ENCODE measurements around the gene SDHB.

The SDHB gene

DNA sequence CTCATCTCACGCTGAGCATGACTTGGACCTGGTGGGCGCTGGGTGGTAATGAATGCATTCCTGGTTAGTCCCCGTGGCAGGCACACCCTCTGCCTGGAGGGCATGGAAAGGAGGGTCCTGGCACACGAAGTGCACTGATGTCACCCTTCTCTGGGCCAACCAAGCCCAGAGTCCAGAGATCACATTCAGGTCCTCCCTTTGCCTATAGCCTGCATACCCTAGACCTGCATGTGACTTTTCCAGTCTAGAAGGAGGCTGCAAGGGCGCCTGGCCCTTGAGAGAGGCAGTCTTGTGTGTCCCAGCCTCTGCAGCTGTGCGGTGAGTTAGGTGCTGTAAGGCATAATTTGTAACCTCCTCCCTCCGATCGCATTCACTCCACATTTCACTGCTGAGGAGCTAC is 43.3 kb upstream of the SDHB start:
- no peak for TF ChIP-seq CTCF (conservative IDR thresholded peaks at IDR 0.05; ENCODE audit: control insufficient read depth, insufficient read depth, low read depth, low read length)
- DNase-seq (ENCODE audit: low read depth), result no peak
- no peak overlapping the region for H3K4me3 ChIP-seq (ENCODE audit: control insufficient read depth, low read depth, low read length)

- DNase-seq (ENCODE audit: low read depth), result no peak
- H3K4me3 ChIP-seq (ENCODE audit: control insufficient read depth, low read depth, low read length), result no peak overlapping the region
- TF ChIP-seq CTCF (conservative IDR thresholded peaks at IDR 0.05; ENCODE audit: control insufficient read depth, insufficient read depth, low read depth, low read length), result no peak
These were observed 42.8 kb upstream of the SDHB start for GRCh38 chr1:17096584-17096983.

DNA sequence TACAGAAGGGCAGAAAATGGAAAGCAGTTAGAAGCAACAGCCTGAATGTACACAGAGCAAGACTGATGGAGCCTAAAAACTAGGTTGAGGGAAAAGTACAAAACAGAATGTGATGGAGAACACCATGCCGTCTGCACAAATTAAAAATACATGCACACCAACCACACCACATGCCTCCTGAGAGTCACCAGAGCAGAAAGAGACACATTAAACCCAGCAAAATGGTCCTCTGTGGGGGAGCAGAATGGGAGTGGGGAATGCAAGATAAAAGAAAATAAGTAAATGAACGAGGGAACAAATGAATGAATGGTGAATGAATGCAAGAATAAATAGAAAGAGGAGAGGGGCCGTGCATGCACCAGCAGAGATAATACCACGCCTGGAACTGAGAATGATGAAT is 41.3 kb upstream of the SDHB start:
- no peak overlapping the region for H3K4me3 ChIP-seq (ENCODE audit: control insufficient read depth, low read depth, low read length)
- DNase-seq (ENCODE audit: low read depth), result no peak
- TF ChIP-seq CTCF (conservative IDR thresholded peaks at IDR 0.05; ENCODE audit: control insufficient read depth, insufficient read depth, low read depth, low read length), result no peak

- H3K4me3 ChIP-seq (ENCODE audit: control insufficient read depth, low read depth, low read length), result no peak overlapping the region
- TF ChIP-seq CTCF (conservative IDR thresholded peaks at IDR 0.05; ENCODE audit: control insufficient read depth, insufficient read depth, low read depth, low read length), result no peak
- DNase-seq (ENCODE audit: low read depth), result no peak
These were observed 40.8 kb upstream of the SDHB start for GRCh38 chr1:17094664-17095063.

GRCh38 chr1:17093822-17094393 is 40.1 kb upstream of the SDHB start:
- DNase-seq (ENCODE audit: low read depth), result no peak
- no peak for TF ChIP-seq CTCF (conservative IDR thresholded peaks at IDR 0.05; ENCODE audit: control insufficient read depth, insufficient read depth, low read depth, low read length)
- H3K4me3 ChIP-seq (ENCODE audit: control insufficient read depth, low read depth, low read length), result no peak overlapping the region

DNA sequence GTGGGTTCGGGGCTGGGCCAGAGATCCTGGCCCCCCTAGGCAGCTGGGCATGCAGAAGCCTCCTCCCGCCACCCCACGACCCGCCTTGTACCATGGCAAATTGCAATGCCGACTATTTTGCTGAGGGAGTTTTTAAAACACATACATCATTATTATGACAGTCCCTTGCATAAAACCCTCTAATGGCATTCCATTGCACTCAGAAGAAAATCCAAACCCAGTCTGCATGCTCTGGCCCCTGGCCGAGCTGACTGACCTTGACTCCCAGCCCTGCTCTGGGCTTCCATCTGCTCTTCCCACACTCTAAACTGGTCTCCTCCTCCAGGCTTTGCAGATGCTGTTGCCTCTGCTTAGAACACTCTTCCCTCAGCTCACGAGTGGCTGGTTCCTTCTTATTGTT is 37.4 kb upstream of the SDHB start:
- H3K4me3 ChIP-seq (ENCODE audit: control insufficient read depth, low read depth, low read length), result no peak overlapping the region

More for the DNA sequence above, 37.4 kb upstream of the SDHB start:
- DNase-seq (ENCODE audit: low read depth), result no peak
- no peak for TF ChIP-seq CTCF (conservative IDR thresholded peaks at IDR 0.05; ENCODE audit: control insufficient read depth, insufficient read depth, low read depth, low read length)
